Mesenteric fat pad (tissue), 1 donor: ENCODE results near the gene SAMD4B. TPM values are rescaled to one million over a fixed set of nuclear protein-coding genes. Genes with fewer than 3 reads are reported as not detected.

Source experiments
- DNase-seq: peaks from one replicate; pipeline ENCODE4 v3.0.0-alpha.2; 2020; ENCODE audit warnings: low spot score
- microRNA-seq: library from miRNA; unstranded; fragments of <30 nt; microRNA quantifications from one replicate; pipeline ENCODE4 v1.2.0, GENCODE V29; 2020; ENCODE audit warnings: borderline number of aligned reads
- total RNA-seq: library from RNA; stranded (reverse); fragmentation: NEBNext Ultra II Directional; extraction: Animal tissue kit (Norgen Biotek cat#: 25700); gene quantifications from one replicate; pipeline ENCODE4 v1.2.1, GENCODE V29; 2021
- donor health status: DM: yes; HTN: yes; CAD: no.

SAMD4B gene
- total RNA-seq, 1 donor from 2014 or later: 82.3 TPM

DNA sequence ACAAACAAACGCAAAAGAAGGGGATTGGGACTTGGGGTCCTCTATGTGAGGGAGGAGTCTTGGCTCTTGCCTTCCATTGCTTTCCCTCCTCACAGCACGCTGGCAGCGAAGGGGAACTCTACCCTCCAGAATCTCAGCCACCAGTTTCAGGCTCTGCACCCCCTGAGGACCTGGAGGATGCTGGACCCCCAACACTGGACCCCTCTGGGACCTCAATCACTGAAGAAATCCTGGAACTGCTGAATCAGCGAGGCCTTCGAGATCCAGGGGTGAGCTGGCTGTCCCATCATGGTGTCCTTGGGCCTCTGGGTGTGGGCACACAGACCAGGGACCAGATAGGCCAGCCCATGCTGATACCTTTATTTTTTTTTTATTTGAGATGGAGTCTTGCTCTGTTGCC lies 79.8 kb downstream of the SAMD4B start:
- DNase-seq: no peak

DNA sequence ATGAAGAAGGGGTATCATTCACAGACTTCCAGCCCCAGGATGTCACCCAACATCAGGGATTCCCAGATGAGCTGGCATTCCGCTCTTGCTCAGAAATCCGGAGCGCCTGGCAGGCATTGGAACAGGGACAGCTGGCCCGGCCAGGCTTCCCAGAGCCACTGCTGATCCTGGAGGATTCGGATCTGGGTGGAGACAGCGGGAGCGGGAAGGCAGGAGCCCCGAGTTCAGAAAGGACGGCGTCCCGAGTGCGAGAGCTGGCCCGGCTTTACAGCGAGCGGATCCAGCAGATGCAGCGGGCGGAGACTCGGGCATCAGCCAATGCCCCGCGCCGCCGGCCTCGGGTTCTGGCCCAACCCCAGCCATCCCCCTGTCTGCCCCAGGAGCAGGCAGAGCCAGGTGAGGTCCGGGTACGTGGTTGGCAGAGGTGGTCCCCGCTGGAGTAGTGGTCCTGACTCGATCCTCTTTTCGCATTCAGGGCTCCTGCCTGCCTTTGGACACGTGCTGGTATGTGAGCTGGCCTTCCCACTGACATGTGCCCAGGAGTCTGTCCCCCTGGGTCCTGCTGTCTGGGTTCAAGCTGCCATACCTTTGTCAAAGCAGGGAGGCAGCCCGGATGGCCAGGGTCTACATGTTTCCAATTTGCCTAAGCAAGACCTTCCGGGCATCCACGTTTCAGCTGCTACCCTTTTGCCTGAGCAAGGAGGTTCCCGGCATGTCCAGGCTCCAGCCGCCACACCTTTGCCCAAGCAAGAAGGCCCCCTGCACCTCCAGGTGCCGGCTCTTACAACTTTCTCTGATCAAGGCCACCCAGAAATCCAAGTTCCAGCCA lies 81.3 kb downstream of the SAMD4B start:
- no peak for DNase-seq

DNA sequence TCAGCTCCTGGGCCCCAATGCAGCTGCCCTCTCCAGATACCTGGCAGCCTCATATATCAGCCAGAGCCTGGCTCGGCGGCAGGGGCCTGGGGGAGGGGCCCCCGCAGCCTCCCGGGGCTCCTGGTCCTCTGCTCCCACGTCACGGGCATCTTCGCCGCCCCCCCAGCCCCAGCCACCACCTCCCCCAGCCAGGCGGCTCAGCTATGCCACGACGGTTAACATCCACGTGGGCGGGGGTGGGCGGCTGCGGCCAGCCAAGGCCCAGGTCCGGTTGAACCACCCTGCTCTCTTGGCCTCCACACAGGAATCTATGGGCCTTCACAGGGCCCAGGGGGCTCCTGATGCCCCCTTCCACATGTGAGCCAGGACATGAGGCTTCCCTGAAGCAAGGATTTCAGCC lies 82.7 kb downstream of the SAMD4B start:
- no peak for DNase-seq

DNA sequence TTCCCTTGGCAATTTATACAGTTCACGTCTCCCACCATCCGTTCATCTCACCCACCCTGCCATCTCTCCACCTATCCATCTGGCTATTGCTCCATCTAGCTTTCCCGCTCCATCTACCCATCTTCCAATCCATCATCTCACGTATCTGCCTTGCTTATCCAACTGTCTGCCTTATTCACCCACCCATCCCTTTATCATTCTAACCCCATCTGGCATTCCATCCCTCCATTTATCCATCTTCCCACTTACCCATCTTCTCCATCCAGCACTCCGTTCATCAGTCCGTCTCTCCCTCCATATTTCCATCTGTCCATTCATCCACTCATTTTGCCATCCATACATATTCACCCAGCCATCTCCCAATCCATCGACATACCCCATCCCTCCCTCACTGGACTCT lies 83.5 kb downstream of the SAMD4B start:
- DNase-seq: no peak

DNA sequence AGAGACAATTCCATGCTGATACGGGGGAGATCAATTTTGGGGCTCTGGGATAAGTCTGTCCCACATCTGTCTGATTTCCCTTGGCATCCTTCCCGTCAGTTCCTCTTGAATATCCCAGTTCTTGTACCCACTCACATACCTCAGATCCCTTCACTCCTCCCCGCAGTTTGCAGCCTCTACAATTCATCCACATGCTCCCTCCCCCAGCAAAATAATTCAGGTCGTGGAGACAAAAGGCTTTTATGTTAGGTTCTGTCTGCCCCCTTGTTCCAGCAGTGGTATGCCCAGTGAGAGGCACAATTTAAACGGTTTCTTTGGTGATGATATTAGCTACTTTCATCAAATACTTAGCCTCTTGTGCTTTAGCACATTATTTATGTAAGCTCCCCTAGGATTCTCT lies 83.9 kb downstream of the SAMD4B start:
- DNase-seq: no peak

DNA sequence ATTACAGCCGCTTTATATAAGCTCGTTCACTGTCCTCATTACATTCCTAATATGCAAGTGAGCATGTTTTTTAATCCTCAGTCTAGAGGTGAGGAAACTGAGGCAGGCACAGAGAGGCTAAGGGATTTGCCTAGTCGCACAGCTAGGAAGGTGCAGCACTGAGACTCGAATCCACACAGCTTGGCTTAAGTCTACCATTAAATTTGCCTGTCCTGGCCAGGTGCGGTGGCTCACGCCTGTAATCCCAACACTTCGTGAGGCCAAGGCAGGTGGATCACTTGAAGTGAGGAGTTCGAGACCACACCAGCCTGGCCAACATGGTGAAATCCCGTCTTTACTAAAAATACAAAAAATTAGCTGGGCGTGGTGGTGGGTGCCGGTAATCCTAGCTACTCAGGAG lies 85.5 kb downstream of the SAMD4B start:
- no peak for DNase-seq

DNA sequence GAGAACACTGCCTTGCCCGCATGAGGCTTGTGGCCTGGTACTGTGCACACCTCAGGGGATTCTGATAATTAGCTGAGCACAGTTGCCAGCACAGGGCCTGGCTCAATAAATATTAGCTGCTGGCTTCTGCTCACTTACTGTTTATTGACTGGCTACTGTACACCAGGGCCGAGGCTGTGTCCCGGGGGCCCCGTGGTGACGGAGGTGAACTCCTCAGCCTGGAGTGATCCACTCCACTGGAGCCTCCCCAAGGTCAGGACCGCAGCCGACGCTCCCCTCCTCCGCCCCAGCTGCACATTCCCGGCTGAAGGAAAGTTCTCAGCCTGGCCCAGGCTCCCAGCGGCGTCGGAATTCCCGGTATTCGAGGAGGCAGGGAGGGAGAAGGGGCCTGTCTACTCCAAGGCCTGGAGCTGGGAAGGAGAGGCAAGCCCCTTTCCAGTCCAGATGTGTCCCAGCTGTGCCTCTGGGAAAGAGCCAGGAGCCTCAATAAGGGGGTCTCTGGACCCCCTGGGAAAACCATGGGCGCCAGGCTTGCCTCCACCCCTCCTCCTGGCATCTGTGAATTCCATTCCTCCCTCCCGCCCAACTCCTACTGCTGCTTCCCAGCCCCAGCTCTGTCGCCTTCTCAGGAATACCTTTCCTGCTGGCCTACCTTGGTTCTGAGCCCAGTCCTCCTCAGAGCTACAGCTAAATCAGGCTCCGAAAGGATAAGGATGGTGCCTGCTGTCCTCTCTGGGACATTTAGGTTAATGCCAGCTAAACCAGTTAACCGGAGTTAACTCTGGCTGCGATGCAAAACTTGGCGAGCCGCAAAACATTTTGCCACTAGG lies 86.3 kb downstream of the SAMD4B start:
- no peak for DNase-seq

DNA sequence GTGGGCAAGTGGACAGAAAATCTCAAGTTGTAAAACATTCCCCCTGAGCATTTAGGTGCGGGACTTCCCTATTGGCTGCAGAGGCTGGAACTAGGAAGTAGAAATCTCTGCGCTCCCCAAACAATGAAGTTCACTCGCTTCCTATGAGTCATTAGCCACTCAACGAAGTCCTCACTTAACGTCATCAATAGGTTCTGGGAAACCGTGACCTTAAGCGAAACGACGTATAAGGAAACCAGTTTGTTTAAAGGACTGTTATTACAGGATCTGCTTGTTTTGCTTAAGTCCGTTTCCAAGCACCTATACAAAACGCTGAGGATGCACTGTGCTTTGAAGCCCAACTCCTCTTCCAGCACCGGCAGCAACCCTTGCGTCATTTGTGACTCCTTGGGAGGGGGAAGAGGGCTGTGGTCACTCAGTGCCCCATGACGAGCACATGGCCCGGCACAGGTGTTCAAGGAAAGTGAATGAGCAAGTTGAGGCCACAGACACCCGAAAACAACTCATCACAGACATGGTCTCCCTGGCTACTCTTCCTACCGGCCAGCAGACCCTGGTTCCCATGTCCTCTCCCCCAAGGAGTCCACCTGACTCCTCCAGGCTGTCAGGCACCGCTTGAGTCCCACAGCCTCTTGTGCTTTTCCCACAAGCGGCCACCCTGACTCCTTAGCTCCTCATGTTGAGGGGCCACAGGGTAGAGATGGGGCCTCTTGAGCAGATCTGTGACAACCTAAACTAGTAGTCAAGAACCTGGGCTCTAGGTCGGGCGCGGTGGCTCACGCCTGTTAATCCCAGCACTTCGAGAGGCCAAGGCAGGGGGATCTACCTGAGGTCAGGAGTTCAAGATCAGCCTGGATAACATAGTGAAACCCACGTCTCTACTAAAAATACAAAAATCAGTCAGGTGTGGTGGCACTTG lies 88.7 kb downstream of the SAMD4B start:
- DNase-seq: no peak

DNA sequence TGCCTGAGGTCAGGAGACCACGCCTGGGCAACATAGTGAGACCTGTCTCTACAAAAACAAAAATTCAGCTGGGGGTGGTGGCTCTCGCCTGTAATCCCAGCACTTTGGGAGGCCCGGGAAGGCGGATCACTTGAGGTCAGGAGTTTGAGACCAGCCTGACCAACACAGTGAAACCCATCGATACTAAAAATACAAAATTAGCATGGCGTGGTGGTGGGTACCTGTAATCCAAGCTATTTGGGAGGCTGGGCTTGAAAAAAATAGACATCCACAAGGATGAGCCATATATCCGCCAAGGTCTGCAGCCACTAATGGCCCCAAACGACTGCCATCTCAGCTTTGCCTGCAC lies 90.4 kb downstream of the SAMD4B start:
- DNase-seq: no peak

DNA sequence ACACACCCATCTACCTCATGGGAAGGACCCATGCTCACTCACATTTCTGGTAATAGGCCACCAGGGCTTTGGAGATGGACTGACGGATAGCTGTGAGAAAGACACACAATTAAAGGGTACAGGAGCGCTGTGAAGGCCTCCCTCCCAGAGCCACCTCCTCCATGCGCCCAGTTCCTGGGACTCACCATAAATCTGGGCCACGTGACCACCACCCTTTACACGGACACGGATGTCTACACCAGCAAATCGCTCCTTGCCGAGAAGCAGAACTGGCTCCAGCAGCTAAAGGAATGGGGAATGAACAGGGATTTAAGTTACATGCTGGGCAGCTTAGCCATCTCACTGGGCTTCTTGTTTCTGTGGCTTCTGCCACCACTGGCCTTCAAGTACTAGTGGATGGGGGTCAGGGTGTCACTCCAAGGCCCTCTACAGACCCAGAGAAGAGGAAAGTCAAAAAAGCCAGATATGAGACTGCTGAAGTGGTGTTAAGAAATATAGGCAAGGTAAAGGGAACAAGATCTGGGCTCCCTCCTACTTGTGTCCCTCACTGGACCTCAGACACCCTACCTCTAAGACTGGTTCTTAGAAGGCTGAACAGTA lies 91.4 kb downstream of the SAMD4B start:
- no peak for DNase-seq

DNA sequence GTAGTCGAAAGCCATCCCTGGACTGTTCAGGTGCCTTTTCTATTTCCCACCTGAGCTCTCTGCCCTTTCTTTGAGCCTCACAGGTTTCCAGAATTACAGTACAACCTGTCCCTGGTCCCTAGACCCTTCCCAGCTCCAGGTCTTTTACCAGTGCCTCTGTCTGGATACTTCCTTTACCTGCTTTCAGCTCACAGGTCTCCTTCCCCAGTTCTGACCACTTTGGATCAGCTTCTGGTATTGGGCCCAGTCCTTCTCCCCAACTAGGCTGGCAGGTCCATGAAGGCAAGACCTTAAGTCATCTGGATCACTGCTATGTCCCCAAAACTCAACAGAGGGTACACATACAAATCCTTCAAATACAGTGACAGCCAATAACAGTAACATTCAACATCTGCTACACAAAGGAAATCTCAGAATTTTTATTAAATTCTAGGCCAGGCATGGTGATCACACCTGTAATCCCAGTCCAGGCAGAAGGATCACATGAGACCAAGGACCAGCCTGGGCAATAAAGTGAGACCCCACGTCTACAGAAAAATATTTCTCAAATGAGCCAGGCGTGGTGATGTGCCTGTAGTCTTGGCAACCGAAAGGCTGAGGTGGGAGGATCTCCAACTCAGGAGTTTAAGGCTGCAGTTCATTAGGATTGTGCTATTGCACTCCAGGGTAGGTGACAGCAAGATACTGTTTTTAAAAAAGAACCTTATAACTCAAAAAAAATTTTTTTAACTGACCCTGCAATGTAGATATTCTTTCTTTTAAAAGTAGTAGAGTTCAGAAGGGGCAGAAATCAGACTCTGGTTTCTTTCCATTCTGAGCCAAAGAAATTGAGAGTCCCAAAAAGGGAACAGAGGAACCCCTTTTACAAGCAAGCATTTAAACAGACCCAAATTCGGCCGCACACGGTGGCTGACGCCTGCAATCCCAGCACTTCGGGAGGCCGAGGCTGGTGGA lies 92.2 kb downstream of the SAMD4B start:
- DNase-seq: no peak

Small RNAs within 50 kb of the gene (microRNA-seq; reads per million reads assigned to microRNA genes)
- gene MIR4530: not detected

Other genes with a start within 250 kb of the SAMD4B start
- 18.0 TPM for gene PAK4, start 216.6 kb upstream of the SAMD4B start, total RNA-seq
- not detected for gene NCCRP1, start 145.5 kb upstream of the SAMD4B start, total RNA-seq
- not detected for gene SYCN, start 138.2 kb upstream of the SAMD4B start, total RNA-seq
- not detected for gene IFNL3, start 97.4 kb upstream of the SAMD4B start, total RNA-seq
- gene IFNL4, start 93.6 kb upstream of the SAMD4B start, total RNA-seq: not detected
- gene IFNL2, start 74.0 kb upstream of the SAMD4B start, total RNA-seq: not detected
- gene IFNL1, start 46.0 kb upstream of the SAMD4B start, total RNA-seq: not detected
- 1.1 TPM for gene LRFN1, start 21.6 kb upstream of the SAMD4B start, total RNA-seq
- 119 TPM for gene GMFG, start 6.4 kb upstream of the SAMD4B start, total RNA-seq
- gene PAF1, start 48.7 kb downstream of the SAMD4B start, total RNA-seq: 29.7 TPM
- gene MED29, start 49.0 kb downstream of the SAMD4B start, total RNA-seq: 34.1 TPM
- 1,383 TPM for gene ZFP36, start 64.4 kb downstream of the SAMD4B start, total RNA-seq
- gene PLEKHG2, start 70.2 kb downstream of the SAMD4B start, total RNA-seq: 56.4 TPM
- gene RPS16, start 93.5 kb downstream of the SAMD4B start, total RNA-seq: 1,454 TPM
- 84.5 TPM for gene SUPT5H, start 103.2 kb downstream of the SAMD4B start, total RNA-seq
- gene TIMM50, start 138.4 kb downstream of the SAMD4B start, total RNA-seq: 58.4 TPM
- gene DLL3, start 156.5 kb downstream of the SAMD4B start, total RNA-seq: not detected
- gene SELENOV, start 172.7 kb downstream of the SAMD4B start, total RNA-seq: not detected
- gene EID2B, start 190.4 kb downstream of the SAMD4B start, total RNA-seq: 2.1 TPM
- gene EID2, start 197.7 kb downstream of the SAMD4B start, total RNA-seq: 12.7 TPM